PFSK-1 (cell line): Measurements from ENCODE around the gene ISYNA1.

Experiments
- POLR2AphosphoS5 ChIP-seq: IDR thresholded peaks from 2 replicates; pipeline ENCODE4 v1.6.1; 2012; ENCODE audit warnings: low read depth, mild to moderate bottlenecking, control low read depth, low read length, moderate library complexity
- REST ChIP-seq, 2 experiments: IDR thresholded peaks; 2 replicates each; pipeline versions ENCODE4 v1.6.1 to v1.8.0; 2011 to 2012; ENCODE audit warnings: low read depth in 2 of 2, low read length in 2 of 2, control low read depth in 1 of 2, inconsistent platforms in 1 of 2, mild to moderate bottlenecking in 1 of 2, moderate library complexity in 1 of 2; ENCODE audit not compliant: insufficient read depth in 1 of 2

- TF ChIP-seq POLR2AphosphoS5 (no peak), REST (IDR thresholded peaks at IDR 0.05; ENCODE audit: insufficient read depth in 1 of 2, low read depth in 2 of 2, low read length in 2 of 2) (no peak)
These were observed 1.3 kb upstream of the ISYNA1 start for GRCh38 chr19:18439025-18439909.
